H9 (cell line): Measurements from ENCODE around the gene STK32B. TPM values are rescaled to one million over a fixed set of nuclear protein-coding genes. Genes with fewer than 3 reads are reported as not detected.

Source experiments
- DNase-seq: peaks from one replicate; pipeline ENCODE4 v3.0.0-alpha.2; 2017
- H2AFZ ChIP-seq: one replicate; pipeline ENCODE4 v1.6.1; 2013; ENCODE audit warnings: mild to moderate bottlenecking, low read length, control low read depth, moderate library complexity
- H2AK5ac ChIP-seq: 2 replicates; pipeline ENCODE4 v1.6.1; 2013; ENCODE audit warnings: low read length, control low read depth, mixed read lengths; ENCODE audit not compliant: insufficient read length
- H2BK120ac ChIP-seq: one replicate; pipeline ENCODE4 v1.6.1; 2013; ENCODE audit warnings: low read depth, mild to moderate bottlenecking, low read length, control low read depth, inconsistent platforms; ENCODE audit not compliant: poor library complexity, severe bottlenecking
- H2BK12ac ChIP-seq: 2 replicates; pipeline ENCODE4 v1.6.1; 2013; ENCODE audit warnings: low read length, control low read depth, mixed read lengths, low read depth; ENCODE audit not compliant: insufficient read length
- H2BK15ac ChIP-seq: 2 replicates; pipeline ENCODE4 v1.6.1; 2013; ENCODE audit warnings: low read depth, low read length, control low read depth
- H2BK20ac ChIP-seq: one replicate; pipeline ENCODE4 v1.6.1; 2013; ENCODE audit warnings: low read depth, mild to moderate bottlenecking, low read length, control low read depth, inconsistent platforms; ENCODE audit not compliant: poor library complexity, severe bottlenecking
- H2BK5ac ChIP-seq: 2 replicates; pipeline ENCODE4 v1.6.1; 2013; ENCODE audit warnings: low read length, control low read depth, mixed read lengths; ENCODE audit not compliant: insufficient read length
- H3K14ac ChIP-seq: 2 replicates; pipeline ENCODE4 v1.6.1; 2013; ENCODE audit warnings: low read length, control low read depth; ENCODE audit not compliant: insufficient read depth
- H3K18ac ChIP-seq: 2 replicates; pipeline ENCODE4 v1.6.1; 2013; ENCODE audit warnings: low read depth, mild to moderate bottlenecking, mixed read lengths, low read length, control low read depth; ENCODE audit not compliant: insufficient read length
- H3K23ac ChIP-seq: 2 replicates; pipeline ENCODE4 v1.6.1; 2013; ENCODE audit warnings: low read length, control low read depth, mixed read lengths, low read depth; ENCODE audit not compliant: insufficient read length
- H3K23me2 ChIP-seq: 2 replicates; pipeline ENCODE4 v1.6.1; 2013; ENCODE audit warnings: low read depth, mild to moderate bottlenecking, mixed read lengths, low read length, control low read depth; ENCODE audit not compliant: insufficient read length, poor library complexity, severe bottlenecking
- H3K27ac ChIP-seq: 2 replicates; pipeline ENCODE4 v1.5.1; 2013; ENCODE audit warnings: low read length, control low read depth, mixed read lengths, low read depth; ENCODE audit not compliant: insufficient read length
- H3K27me3 ChIP-seq: 2 replicates; pipeline ENCODE4 v1.6.1; 2013; ENCODE audit warnings: low read length, control low read depth, inconsistent platforms; ENCODE audit not compliant: insufficient read depth
- H3K4ac ChIP-seq: 2 replicates; pipeline ENCODE4 v1.6.1; 2013; ENCODE audit warnings: low read depth, mild to moderate bottlenecking, control low read depth, inconsistent platforms, low read length, moderate library complexity
- H3K4me1 ChIP-seq: 2 replicates; pipeline ENCODE4 v1.6.1; 2013; ENCODE audit warnings: low read length, control low read depth, inconsistent platforms; ENCODE audit not compliant: insufficient read depth
- H3K4me2 ChIP-seq: 2 replicates; pipeline ENCODE4 v1.6.1; 2013; ENCODE audit warnings: low read length, control low read depth, mixed read lengths; ENCODE audit not compliant: insufficient read length, insufficient read depth
- H3K56ac ChIP-seq: 2 replicates; pipeline ENCODE4 v1.6.1; 2013; ENCODE audit warnings: low read depth, mild to moderate bottlenecking, mixed read lengths, low read length, control low read depth; ENCODE audit not compliant: insufficient read length
- H3K79me1 ChIP-seq: 2 replicates; pipeline ENCODE4 v1.6.1; 2013; ENCODE audit warnings: low read depth, mild to moderate bottlenecking, moderate library complexity, low read length, control low read depth, inconsistent platforms; ENCODE audit not compliant: insufficient read depth, poor library complexity, severe bottlenecking
- H3K79me2 ChIP-seq: 2 replicates; pipeline ENCODE4 v1.6.1; 2013; ENCODE audit warnings: low read length, control low read depth, inconsistent platforms; ENCODE audit not compliant: insufficient read depth
- H3K9ac ChIP-seq: 2 replicates; pipeline ENCODE4 v1.6.1; 2013; ENCODE audit warnings: low read length, control low read depth, mixed read lengths; ENCODE audit not compliant: insufficient read length; ENCODE audit errors: extremely low read depth
- H3K9me3 ChIP-seq: one replicate; pipeline ENCODE4 v1.6.1; 2013; ENCODE audit warnings: low read depth, low read length, inconsistent platforms; ENCODE audit not compliant: control insufficient read depth
- H3T11ph ChIP-seq: one replicate; pipeline ENCODE4 v1.6.1; 2013; ENCODE audit warnings: mild to moderate bottlenecking, low read length, control low read depth, inconsistent platforms
- H4K20me1 ChIP-seq: one replicate; pipeline ENCODE4 v1.6.1; 2013; ENCODE audit not compliant: control insufficient read depth, insufficient read length, insufficient read depth
- H4K5ac ChIP-seq: 2 replicates; pipeline ENCODE4 v1.6.1; 2013; ENCODE audit warnings: low read depth, mild to moderate bottlenecking, mixed read lengths, low read length, control low read depth; ENCODE audit not compliant: insufficient read length
- H4K8ac ChIP-seq: replicated peaks from 2 replicates; pipeline ENCODE4 v1.6.1; 2013; ENCODE audit warnings: low read length, control low read depth, mixed read lengths, low read depth; ENCODE audit not compliant: insufficient read length
- H4K91ac ChIP-seq: 2 replicates; pipeline ENCODE4 v1.6.1; 2013; ENCODE audit warnings: low read depth, mild to moderate bottlenecking, moderate library complexity, mixed read lengths, low read length, control low read depth; ENCODE audit not compliant: insufficient read length
- H3K27ac Mint-ChIP-seq, 3 experiments: 2 replicates in 2 of 3; 3 replicates in 1 of 3; pipeline ENCODE4 v1.8.0; 2020 to 2021; ENCODE audit warnings: mixed read lengths in 3 of 3, mild to moderate bottlenecking in 1 of 3, moderate library complexity in 1 of 3
- H3K27me3 Mint-ChIP-seq: 2 replicates; pipeline ENCODE4 v1.8.0; 2021; ENCODE audit warnings: low read depth, mild to moderate bottlenecking, moderate library complexity, mixed read lengths
- H3K36me3 Mint-ChIP-seq, 3 experiments: 2 replicates in 2 of 3; 3 replicates in 1 of 3; pipeline ENCODE4 v1.8.0; 2020 to 2021; ENCODE audit warnings: low read depth in 3 of 3, mixed read lengths in 3 of 3; ENCODE audit not compliant: insufficient read depth in 1 of 3
- H3K4me1 Mint-ChIP-seq, 2 experiments: 2 replicates each; pipeline ENCODE4 v1.8.0; 2020; ENCODE audit warnings: mixed read lengths in 2 of 2
- H3K4me3 Mint-ChIP-seq, 2 experiments: 2 replicates in 1 of 2; 3 replicates in 1 of 2; pipeline ENCODE4 v1.8.0; 2020 to 2021; ENCODE audit warnings: mild to moderate bottlenecking in 2 of 2, mixed read lengths in 2 of 2, moderate library complexity in 1 of 2
- H3K9me3 Mint-ChIP-seq, 2 experiments: 2 replicates in 1 of 2; 3 replicates in 1 of 2; pipeline ENCODE4 v1.8.0; 2020; ENCODE audit warnings: mild to moderate bottlenecking in 2 of 2, mixed read lengths in 2 of 2, moderate library complexity in 1 of 2
- WGBS: extraction: QIAGEN DNeasy Blood & Tissue Kit; methylation state at CpG from one replicate; pipeline ENCODE4 v1.1.7; 2013; ENCODE audit warnings: missing lambda C conversion rate, low lambda C conversion rate, mixed read lengths; ENCODE audit not compliant: insufficient read length; ENCODE audit errors: extremely low coverage; 5-methylcytosine and 5-hydroxymethylcytosine counted together
- total RNA-seq: library from RNA; stranded (reverse); gene quantifications from 2 replicates; pipeline ENCODE4 v1.2.1, GENCODE V29; 2021
- TF ChIP-seq, protein P1 (sequence below): fragments of 200-600 bp; sonication (generic); conservative IDR thresholded peaks from 3 replicates; pipeline ENCODE4 v1.8.0; 2021; ENCODE audit warnings: antibody characterized with exemption, mild to moderate bottlenecking

Gene STK32B
- total RNA-seq, 1 experiment from 2014 or later: 1.0 TPM

DNA sequence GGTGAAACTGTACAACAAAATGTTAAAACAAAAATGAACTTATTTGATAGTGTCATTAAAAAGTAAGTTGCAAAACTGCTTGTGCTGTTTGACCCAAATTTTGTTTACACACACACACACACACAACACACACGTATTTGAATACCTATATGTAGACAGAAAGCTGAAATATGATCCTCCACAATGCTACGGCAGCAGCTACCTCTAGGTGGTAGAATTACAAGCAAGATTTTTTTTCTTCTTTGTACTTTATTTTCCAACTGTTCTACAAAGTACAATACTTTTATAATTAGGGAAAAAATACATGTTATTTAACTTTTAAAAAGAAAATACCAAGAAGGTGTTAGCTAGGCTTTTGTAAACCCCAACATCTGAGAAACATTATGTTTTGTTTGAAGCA, 33.2 kb upstream of the STK32B start:
- no peak overlapping the region for H3K56ac ChIP-seq
- no peak overlapping the region for H3T11ph ChIP-seq
- H3K27me3 Mint-ChIP-seq: peaks cover 34% of the 10 kb centered on the region
- no peak overlapping the region for H2BK20ac ChIP-seq
- H3K9me3 Mint-ChIP-seq: no peaks in the 10 kb centered on the region; a peak in 2 of 5 replicates
- no peak overlapping the region for H2BK5ac ChIP-seq
- no peak overlapping the region for H4K91ac ChIP-seq
- H3K23ac ChIP-seq: no peak overlapping the region
- H4K8ac ChIP-seq: no peak overlapping the region
- H2BK12ac ChIP-seq: no peak overlapping the region
- H3K27me3 ChIP-seq: peaks cover 4% of the 10 kb centered on the region; the same call in 1 of the 2 replicates
- no peaks in the 10 kb centered on the region for H3K36me3 Mint-ChIP-seq
- H2AFZ ChIP-seq: no peak overlapping the region
- no peak overlapping the region for H2AK5ac ChIP-seq
- peaks cover 12 to 15% of the 10 kb centered on the region in 2 experiments for H3K4me1 Mint-ChIP-seq
- WGBS: no CpG with 5 or more reads among the region's 2 CpGs
- no peaks in the 10 kb centered on the region for H3K23me2 ChIP-seq
- H3K9me3 ChIP-seq: no peaks in the 10 kb centered on the region
- no peak overlapping the region for H3K27ac Mint-ChIP-seq
- H3K4ac ChIP-seq: no peak overlapping the region
- H3K27ac ChIP-seq: no peak overlapping the region
- H2BK120ac ChIP-seq: no peak overlapping the region
- no peak overlapping the region for H2BK15ac ChIP-seq
- H3K4me2 ChIP-seq: no peak overlapping the region
- peak; percentile 4 for DNase-seq
- H3K79me2 ChIP-seq: 0 out of 2 replicates have a peak, but pooled peaks cover 1% of the 10 kb centered on the region
- no peak overlapping the region for H3K9ac ChIP-seq
- H4K5ac ChIP-seq: no peak overlapping the region
- no peaks in the 10 kb centered on the region for H3K4me1 ChIP-seq
- H3K18ac ChIP-seq: no peak overlapping the region
- H3K14ac ChIP-seq: no peak overlapping the region
- TF ChIP-seq, protein P1, sequence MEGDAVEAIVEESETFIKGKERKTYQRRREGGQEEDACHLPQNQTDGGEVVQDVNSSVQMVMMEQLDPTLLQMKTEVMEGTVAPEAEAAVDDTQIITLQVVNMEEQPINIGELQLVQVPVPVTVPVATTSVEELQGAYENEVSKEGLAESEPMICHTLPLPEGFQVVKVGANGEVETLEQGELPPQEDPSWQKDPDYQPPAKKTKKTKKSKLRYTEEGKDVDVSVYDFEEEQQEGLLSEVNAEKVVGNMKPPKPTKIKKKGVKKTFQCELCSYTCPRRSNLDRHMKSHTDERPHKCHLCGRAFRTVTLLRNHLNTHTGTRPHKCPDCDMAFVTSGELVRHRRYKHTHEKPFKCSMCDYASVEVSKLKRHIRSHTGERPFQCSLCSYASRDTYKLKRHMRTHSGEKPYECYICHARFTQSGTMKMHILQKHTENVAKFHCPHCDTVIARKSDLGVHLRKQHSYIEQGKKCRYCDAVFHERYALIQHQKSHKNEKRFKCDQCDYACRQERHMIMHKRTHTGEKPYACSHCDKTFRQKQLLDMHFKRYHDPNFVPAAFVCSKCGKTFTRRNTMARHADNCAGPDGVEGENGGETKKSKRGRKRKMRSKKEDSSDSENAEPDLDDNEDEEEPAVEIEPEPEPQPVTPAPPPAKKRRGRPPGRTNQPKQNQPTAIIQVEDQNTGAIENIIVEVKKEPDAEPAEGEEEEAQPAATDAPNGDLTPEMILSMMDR: no peak; the same call in 2 of the 3 replicates
- no peak overlapping the region for H3K4me3 Mint-ChIP-seq
- no peaks in the 10 kb centered on the region for H3K79me1 ChIP-seq
- H4K20me1 ChIP-seq: no peaks in the 10 kb centered on the region
